GM12878 (cell line): Measurements from ENCODE around the gene ZMYND15. TPM values are rescaled to one million over a fixed set of nuclear protein-coding genes. Genes with fewer than 3 reads are reported as not detected.

ENCODE experiments used
- CREB1 ChIP-seq: IDR thresholded peaks from 2 replicates; pipeline ENCODE4 v1.6.1; 2012; ENCODE audit warnings: low read depth, mild to moderate bottlenecking, inconsistent platforms
- SP1 ChIP-seq: IDR thresholded peaks from one replicate; pipeline ENCODE4 v1.6.1; 2011; ENCODE audit warnings: low read depth, low read length
- TCF12 ChIP-seq: IDR thresholded peaks from 2 replicates; pipeline ENCODE4 v1.6.1; 2011; ENCODE audit warnings: low read depth, mild to moderate bottlenecking, low read length
- USF1 ChIP-seq: IDR thresholded peaks from 2 replicates; pipeline ENCODE4 v1.6.1; 2011; ENCODE audit warnings: borderline replicate concordance, low read depth, mild to moderate bottlenecking, moderate library complexity, mixed read lengths, low read length; ENCODE audit not compliant: insufficient read depth; ENCODE audit errors: extremely low read length
- ZBTB4 ChIP-seq: fragments of 450-650 bp; formaldehyde crosslinking; IDR thresholded peaks from 2 replicates; pipeline ENCODE4 v1.4.0; 2022; ENCODE audit warnings: mild to moderate bottlenecking, moderate library complexity
- ZBTB40 ChIP-seq: fragments of 450-650 bp; IDR thresholded peaks from 2 replicates; pipeline ENCODE4 v1.6.1; 2016; ENCODE audit warnings: mild to moderate bottlenecking, moderate library complexity, borderline replicate concordance
- polyA plus RNA-seq, 11 experiments: library from polyadenylated mRNA; depleted of rRNA in 4 of 11; unstranded in 6 of 11; stranded (reverse) in 5 of 11; fragments of >200 nt; fragmentation: Nextera tagmentation in 4 of 11; fragmentation: Illumina TruSeq in 1 of 11; extraction: Ambion mirVana in 4 of 11; extraction: Trizol in 1 of 11; gene quantifications; 1 replicate in 1 of 11; 2 replicates in 10 of 11; pipeline versions ENCODE4 v1.2.1 to v1.2.3, GENCODE V29; 2011 to 2016; ENCODE audit warnings: inconsistent platforms in 2 of 11, missing spikeins in 2 of 11, low read depth in 1 of 11
- total RNA-seq, 4 experiments: library from RNA; depleted of rRNA in 3 of 4; stranded (reverse); fragments of >200 nt in 3 of 4; fragmentation: Illumina TruSeq in 1 of 4; extraction: Trizol in 1 of 4; gene quantifications; 2 replicates each; pipeline versions ENCODE4 v1.2.1 to v1.2.3, GENCODE V29; 2013 to 2021

ZMYND15 gene
- total and polyA plus RNA-seq, 10 of the 15 experiments (the other 5 are each of a cell fraction or from before 2014, with no cell fraction given), result 0.03 to 0.17 (median 0.06) TPM; not detected in 4

- TF ChIP-seq ZBTB4 (CRISPR knock-in tag), result no peak
- no peak for TF ChIP-seq ZBTB40
- TF ChIP-seq USF1, result peak; percentile 65
- TF ChIP-seq SP1, result no peak
- peak; percentile 55; the same call in 1 of the 2 replicates for TF ChIP-seq CREB1
- TF ChIP-seq TCF12, result peak; percentile 51; the same call in 1 of the 2 replicates
These were observed 18.2 kb upstream of the ZMYND15 start (continued) for GRCh38 chr17:4721203-4722135.
